Hepatocyte (in vitro differentiated cells): ENCODE results near the gene ARL6IP5. TPM values are rescaled to one million over a fixed set of nuclear protein-coding genes. Genes with fewer than 3 reads are reported as not detected.

Experiments
- DNase-seq: peaks from one replicate; pipeline ENCODE4 v3.0.0-alpha.2; 2016; ENCODE audit warnings: low spot score
- H2AFZ ChIP-seq: fragments of 200-600 bp; sonication (generic); 2 replicates; pipeline ENCODE4 v1.6.0; 2016; ENCODE audit warnings: antibody characterized with exemption, mild to moderate bottlenecking
- H3K27ac ChIP-seq: fragments of 200-600 bp; sonication (generic); 2 replicates; pipeline ENCODE4 v1.5.1; 2016; ENCODE audit warnings: mild to moderate bottlenecking
- H3K27me3 ChIP-seq: fragments of 200-600 bp; sonication (generic); 2 replicates; pipeline ENCODE4 v1.6.1; 2016
- H3K36me3 ChIP-seq: fragments of 200-600 bp; sonication (generic); replicated peaks from 2 replicates; pipeline ENCODE4 v1.5.1; 2016; ENCODE audit warnings: low read depth; ENCODE audit not compliant: insufficient read depth
- H3K4me1 ChIP-seq: fragments of 200-600 bp; sonication (generic); 2 replicates; pipeline ENCODE4 v1.5.1; 2016; ENCODE audit warnings: mild to moderate bottlenecking, moderate library complexity; ENCODE audit not compliant: insufficient read depth
- H3K4me2 ChIP-seq: fragments of 200-600 bp; sonication (generic); 2 replicates; pipeline ENCODE4 v1.6.0; 2016
- H3K4me3 ChIP-seq: fragments of 200-600 bp; sonication (generic); 2 replicates; pipeline ENCODE4 v1.5.1; 2016; ENCODE audit warnings: mild to moderate bottlenecking
- H3K79me2 ChIP-seq: fragments of 200-600 bp; sonication (generic); 2 replicates; pipeline ENCODE4 v1.6.0; 2017; ENCODE audit warnings: mild to moderate bottlenecking
- H3K9me2 ChIP-seq: fragments of 200-600 bp; sonication (generic); replicated peaks from 2 replicates; pipeline ENCODE4 v1.6.0; 2017; ENCODE audit warnings: mild to moderate bottlenecking; ENCODE audit not compliant: insufficient read depth
- H3K9me3 ChIP-seq: fragments of 200-600 bp; sonication (generic); 2 replicates; pipeline ENCODE4 v1.5.1; 2016; ENCODE audit warnings: low read depth, mild to moderate bottlenecking
- H4K20me1 ChIP-seq: fragments of 200-600 bp; sonication (generic); 2 replicates; pipeline ENCODE4 v1.6.0; 2016; ENCODE audit warnings: mild to moderate bottlenecking; ENCODE audit not compliant: insufficient read depth, poor library complexity, severe bottlenecking
- EZH2 ChIP-seq: fragments of 200-600 bp; sonication (generic); IDR thresholded peaks from 2 replicates; pipeline ENCODE4 v1.6.1; 2016; ENCODE audit warnings: antibody characterized with exemption, mild to moderate bottlenecking, borderline replicate concordance
- EZH2phosphoT487 ChIP-seq: fragments of 200-600 bp; sonication (generic); IDR thresholded peaks from one replicate; pipeline ENCODE4 v1.6.1; 2018; ENCODE audit warnings: antibody characterized with exemption, mild to moderate bottlenecking, low read depth, moderate library complexity; ENCODE audit not compliant: unreplicated experiment, severe bottlenecking
- WGBS: methylation state at CpG from one replicate; pipeline ENCODE4 v1.1.6; 2016; ENCODE audit warnings: low lambda C conversion rate; ENCODE audit errors: missing lambda C conversion rate; 5-methylcytosine and 5-hydroxymethylcytosine counted together
- polyA plus RNA-seq: library from polyadenylated mRNA; unstranded; fragments of >200 nt; fragmentation: Nextera tagmentation; extraction: Ambion mirVana; gene quantifications from 2 replicates; pipeline ENCODE4 v1.2.1, GENCODE V29; 2016
- total RNA-seq: library from RNA; depleted of rRNA; stranded (reverse); fragments of >200 nt; gene quantifications from 2 replicates; pipeline ENCODE4 v1.2.3, GENCODE V29; 2014
- TF ChIP-seq, protein P1 (sequence below): fragments of 200-600 bp; sonication (generic); IDR thresholded peaks from 2 replicates; pipeline ENCODE4 v1.5.1; 2016; ENCODE audit warnings: antibody characterized with exemption, mild to moderate bottlenecking; ENCODE audit not compliant: poor library complexity

Gene ARL6IP5
- total and polyA plus RNA-seq, 2 experiments from 2014 or later = 72.2 to 103 TPM

DNA sequence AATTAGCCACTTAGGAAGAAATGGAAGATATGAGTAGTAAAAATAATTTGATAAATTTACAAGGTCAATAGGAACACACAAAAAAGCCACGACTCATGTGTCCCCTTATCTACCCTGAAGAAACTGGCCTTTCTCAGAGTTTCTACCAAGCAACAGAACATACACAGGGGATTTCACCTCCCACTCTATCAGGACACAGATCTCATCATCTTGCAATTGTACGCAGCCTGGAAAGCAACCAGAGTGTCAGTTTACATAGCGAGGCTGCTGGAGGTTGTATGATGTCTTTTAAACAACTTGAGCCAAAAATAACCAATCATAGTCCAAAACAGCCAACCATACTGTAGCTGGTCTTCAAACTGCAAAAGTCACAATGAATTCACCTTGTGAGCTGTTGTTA, 57.4 kb downstream of the ARL6IP5 start:
- no peaks in the 10 kb centered on the region for H3K79me2 ChIP-seq
- 31% methylated on average over 3 of the region's 3 CpGs for WGBS
- H3K4me1 ChIP-seq = no peaks in the 10 kb centered on the region
- H3K27me3 ChIP-seq = no peaks in the 10 kb centered on the region
- no peaks in the 10 kb centered on the region for H3K9me3 ChIP-seq
- H3K4me3 ChIP-seq = no peak overlapping the region
- H3K27ac ChIP-seq = no peak overlapping the region
- no peaks in the 10 kb centered on the region for H3K9me2 ChIP-seq
- TF ChIP-seq EZH2 (no peak), EZH2phosphoT487 (no peak)
- TF ChIP-seq, protein P1, sequence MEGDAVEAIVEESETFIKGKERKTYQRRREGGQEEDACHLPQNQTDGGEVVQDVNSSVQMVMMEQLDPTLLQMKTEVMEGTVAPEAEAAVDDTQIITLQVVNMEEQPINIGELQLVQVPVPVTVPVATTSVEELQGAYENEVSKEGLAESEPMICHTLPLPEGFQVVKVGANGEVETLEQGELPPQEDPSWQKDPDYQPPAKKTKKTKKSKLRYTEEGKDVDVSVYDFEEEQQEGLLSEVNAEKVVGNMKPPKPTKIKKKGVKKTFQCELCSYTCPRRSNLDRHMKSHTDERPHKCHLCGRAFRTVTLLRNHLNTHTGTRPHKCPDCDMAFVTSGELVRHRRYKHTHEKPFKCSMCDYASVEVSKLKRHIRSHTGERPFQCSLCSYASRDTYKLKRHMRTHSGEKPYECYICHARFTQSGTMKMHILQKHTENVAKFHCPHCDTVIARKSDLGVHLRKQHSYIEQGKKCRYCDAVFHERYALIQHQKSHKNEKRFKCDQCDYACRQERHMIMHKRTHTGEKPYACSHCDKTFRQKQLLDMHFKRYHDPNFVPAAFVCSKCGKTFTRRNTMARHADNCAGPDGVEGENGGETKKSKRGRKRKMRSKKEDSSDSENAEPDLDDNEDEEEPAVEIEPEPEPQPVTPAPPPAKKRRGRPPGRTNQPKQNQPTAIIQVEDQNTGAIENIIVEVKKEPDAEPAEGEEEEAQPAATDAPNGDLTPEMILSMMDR = no peak
- H3K36me3 ChIP-seq = no peaks in the 10 kb centered on the region
- H3K4me2 ChIP-seq = no peak overlapping the region
- no peaks in the 10 kb centered on the region for H4K20me1 ChIP-seq
- no peak for DNase-seq
- H2AFZ ChIP-seq = no peak overlapping the region

DNA sequence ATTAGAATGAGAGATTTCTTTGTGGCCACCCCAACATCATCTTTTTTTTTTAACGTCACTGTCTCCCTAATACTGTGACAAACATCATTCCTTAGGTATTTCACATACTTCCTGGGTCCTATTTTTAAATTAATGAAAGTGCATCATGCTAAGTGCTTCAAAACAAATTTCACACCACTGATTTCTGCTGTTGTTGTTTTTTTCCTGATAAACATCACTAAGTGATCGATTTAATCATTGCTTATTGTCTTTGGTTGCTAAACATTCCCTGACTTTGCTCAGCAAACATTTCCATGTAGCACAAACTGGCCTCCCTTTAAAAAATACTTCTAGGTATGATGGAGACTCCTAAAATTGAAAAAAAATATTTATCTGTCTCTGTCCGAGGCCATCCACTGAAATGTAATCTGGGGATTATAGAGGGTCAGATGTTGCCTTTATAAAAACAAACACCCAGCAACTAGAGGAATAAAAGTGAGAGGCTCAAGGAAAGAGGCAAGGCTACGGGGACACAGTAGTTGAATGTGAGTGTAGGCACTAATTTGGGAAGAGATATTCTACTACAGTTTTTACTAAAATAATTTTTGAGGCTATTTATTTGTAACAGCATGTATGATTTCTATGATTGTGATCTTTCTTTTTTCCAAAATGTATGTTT, 58.2 kb downstream of the ARL6IP5 start:
- 65% methylated on average over 4 of the region's 4 CpGs for WGBS

DNA sequence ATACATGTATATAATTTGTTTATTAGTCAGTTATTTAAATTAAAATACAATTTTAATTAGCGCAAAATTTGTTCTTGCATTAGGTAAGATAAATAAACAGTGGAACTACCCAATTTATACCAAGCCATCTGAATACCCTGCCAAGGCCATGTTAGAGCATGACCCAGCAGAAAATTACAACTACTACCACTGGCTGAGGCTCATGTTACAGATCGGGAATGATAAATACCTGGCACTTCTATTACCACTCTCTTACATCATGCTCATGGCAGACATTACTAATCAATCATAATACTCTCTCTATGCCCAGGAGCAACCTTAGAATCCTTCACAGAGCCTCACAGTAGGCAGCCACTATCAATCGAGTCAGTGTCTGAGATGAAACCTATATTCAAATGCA, 58.9 kb downstream of the ARL6IP5 start:
- Histone ChIP-seq H3K27me3 (no peaks in the 10 kb centered on the region), H3K4me1 (no peaks in the 10 kb centered on the region), H3K36me3 (no peaks in the 10 kb centered on the region), H3K9me2 (no peaks in the 10 kb centered on the region), H3K9me3 (no peaks in the 10 kb centered on the region), H3K4me2 (no peak overlapping the region), H2AFZ (no peak overlapping the region), H4K20me1 (no peaks in the 10 kb centered on the region), H3K4me3 (no peak overlapping the region), H3K79me2 (no peaks in the 10 kb centered on the region), H3K27ac (no peak overlapping the region)
- WGBS = 87% methylated on average over 3 of the region's 3 CpGs
- no peak for TF ChIP-seq EZH2phosphoT487
- TF ChIP-seq, protein P1 = no peak
- TF ChIP-seq EZH2 = no peak
- DNase-seq = no peak

More for the DNA sequence above, 58.2 kb downstream of the ARL6IP5 start:
- Histone ChIP-seq H4K20me1 (no peaks in the 10 kb centered on the region), H3K27ac (no peak overlapping the region), H3K4me2 (no peak overlapping the region), H3K4me1 (no peaks in the 10 kb centered on the region), H3K4me3 (no peak overlapping the region), H3K9me2 (no peaks in the 10 kb centered on the region), H3K27me3 (no peaks in the 10 kb centered on the region), H3K36me3 (no peaks in the 10 kb centered on the region), H2AFZ (peak overlapping the region; percentile 21), H3K79me2 (no peaks in the 10 kb centered on the region), H3K9me3 (no peaks in the 10 kb centered on the region)
- DNase-seq = no peak
- TF ChIP-seq EZH2 (no peak), EZH2phosphoT487 (no peak)
- TF ChIP-seq, protein P1 = no peak
